H1 (cell line): ENCODE data around the gene PIGM.

Experiments used
- JUND ChIP-seq: IDR thresholded peaks from 2 replicates; pipeline ENCODE4 v1.6.1; 2011; ENCODE audit warnings: mild to moderate bottlenecking, improper control_type of control experiment, low read length
- TF ChIP-seq, protein P1 (sequence below), 3 experiments: IDR thresholded peaks; 1 replicate in 2 of 3; 2 replicates in 1 of 3; pipeline versions ENCODE4 v1.5.1 to v1.6.1; 2011; ENCODE audit warnings: low read length in 3 of 3, mild to moderate bottlenecking in 3 of 3, inconsistent platforms in 2 of 3, low read depth in 1 of 3, moderate library complexity in 1 of 3; ENCODE audit not compliant: insufficient read depth in 1 of 3; ENCODE audit errors: control extremely low read depth in 1 of 3

DNA sequence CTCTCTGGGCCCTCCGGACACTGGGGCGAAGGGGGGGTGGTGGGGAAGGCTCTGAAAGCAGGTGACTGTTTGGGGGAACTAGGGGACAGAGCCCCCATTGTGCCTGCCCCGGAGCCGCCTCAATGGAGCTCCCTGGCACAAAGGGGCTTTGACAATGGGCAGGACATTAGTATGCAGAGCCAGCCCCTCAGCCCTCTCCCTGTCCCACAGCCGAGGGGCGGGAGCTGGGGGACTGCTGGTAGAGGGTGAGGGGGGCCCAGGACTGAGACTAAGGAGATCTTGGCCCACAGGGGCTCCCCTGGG is 30.4 kb upstream of the PIGM start:
- TF ChIP-seq JUND = no peak
- TF ChIP-seq, protein P1, sequence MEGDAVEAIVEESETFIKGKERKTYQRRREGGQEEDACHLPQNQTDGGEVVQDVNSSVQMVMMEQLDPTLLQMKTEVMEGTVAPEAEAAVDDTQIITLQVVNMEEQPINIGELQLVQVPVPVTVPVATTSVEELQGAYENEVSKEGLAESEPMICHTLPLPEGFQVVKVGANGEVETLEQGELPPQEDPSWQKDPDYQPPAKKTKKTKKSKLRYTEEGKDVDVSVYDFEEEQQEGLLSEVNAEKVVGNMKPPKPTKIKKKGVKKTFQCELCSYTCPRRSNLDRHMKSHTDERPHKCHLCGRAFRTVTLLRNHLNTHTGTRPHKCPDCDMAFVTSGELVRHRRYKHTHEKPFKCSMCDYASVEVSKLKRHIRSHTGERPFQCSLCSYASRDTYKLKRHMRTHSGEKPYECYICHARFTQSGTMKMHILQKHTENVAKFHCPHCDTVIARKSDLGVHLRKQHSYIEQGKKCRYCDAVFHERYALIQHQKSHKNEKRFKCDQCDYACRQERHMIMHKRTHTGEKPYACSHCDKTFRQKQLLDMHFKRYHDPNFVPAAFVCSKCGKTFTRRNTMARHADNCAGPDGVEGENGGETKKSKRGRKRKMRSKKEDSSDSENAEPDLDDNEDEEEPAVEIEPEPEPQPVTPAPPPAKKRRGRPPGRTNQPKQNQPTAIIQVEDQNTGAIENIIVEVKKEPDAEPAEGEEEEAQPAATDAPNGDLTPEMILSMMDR (IDR thresholded peaks at IDR 0.05; ENCODE audit: control extremely low read depth in 1 of 3, insufficient read depth in 1 of 3, low read depth in 1 of 3, low read length in 3 of 3) = no peak
